SKM-1 (cell line): ENCODE results near the gene SMOC2.

Experiments
- DNase-seq: peaks from one replicate; lab custom pipeline; 2025; ENCODE audit not compliant: unreplicated experiment; lab: John Stamatoyannopoulos, UW

The SMOC2 gene, protein sequence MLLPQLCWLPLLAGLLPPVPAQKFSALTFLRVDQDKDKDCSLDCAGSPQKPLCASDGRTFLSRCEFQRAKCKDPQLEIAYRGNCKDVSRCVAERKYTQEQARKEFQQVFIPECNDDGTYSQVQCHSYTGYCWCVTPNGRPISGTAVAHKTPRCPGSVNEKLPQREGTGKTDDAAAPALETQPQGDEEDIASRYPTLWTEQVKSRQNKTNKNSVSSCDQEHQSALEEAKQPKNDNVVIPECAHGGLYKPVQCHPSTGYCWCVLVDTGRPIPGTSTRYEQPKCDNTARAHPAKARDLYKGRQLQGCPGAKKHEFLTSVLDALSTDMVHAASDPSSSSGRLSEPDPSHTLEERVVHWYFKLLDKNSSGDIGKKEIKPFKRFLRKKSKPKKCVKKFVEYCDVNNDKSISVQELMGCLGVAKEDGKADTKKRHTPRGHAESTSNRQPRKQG

DNA sequence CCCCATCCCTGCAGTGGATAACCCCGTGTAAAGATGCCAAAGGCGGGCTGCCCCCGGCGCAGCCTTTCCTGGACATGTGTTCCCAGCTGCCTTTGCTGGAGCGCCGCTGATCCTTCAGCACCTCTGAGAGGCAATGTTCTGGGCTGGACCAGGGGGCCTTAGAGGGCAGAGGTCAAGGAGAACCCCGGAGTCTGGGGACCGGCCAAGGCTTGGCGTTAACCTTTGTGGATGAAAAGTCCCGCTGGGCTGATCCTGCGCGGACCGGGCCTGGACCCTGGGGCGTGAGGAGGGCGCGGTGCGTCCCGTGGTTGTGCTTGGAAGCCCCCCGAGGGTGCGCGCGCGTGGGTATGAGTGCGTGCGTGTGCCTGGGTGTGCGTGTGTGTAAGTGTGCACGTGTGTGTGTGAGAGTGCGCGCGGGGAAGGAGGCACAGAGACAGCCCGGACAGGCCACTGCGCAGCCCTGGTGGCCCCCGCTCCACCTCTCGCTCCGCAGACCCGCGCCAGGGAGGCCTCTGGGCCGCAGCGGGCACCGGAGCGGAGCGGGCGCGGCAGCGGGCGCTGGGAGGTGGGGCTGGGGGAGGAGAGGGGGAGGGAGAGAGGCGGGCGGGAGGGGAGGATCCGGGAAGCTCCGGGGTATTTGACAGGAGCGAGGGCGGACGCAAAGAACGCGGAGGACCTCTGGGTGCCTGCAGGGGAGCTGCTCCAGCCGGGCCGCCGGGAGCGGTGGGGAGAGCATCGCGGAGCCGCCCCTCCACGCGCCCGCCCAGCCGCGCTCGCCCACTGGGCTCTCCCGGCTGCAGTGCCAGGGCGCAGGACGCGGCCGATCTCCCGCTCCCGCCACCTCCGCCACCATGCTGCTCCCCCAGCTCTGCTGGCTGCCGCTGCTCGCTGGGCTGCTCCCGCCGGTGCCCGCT, at the start of gene SMOC2:
TSS of gene SMOC2 (plus strand) at position 665 of the 914 bp plus-strand sequence. CDS start at position 852, 187 bp downstream.
- DNase-seq = no peak

DNA sequence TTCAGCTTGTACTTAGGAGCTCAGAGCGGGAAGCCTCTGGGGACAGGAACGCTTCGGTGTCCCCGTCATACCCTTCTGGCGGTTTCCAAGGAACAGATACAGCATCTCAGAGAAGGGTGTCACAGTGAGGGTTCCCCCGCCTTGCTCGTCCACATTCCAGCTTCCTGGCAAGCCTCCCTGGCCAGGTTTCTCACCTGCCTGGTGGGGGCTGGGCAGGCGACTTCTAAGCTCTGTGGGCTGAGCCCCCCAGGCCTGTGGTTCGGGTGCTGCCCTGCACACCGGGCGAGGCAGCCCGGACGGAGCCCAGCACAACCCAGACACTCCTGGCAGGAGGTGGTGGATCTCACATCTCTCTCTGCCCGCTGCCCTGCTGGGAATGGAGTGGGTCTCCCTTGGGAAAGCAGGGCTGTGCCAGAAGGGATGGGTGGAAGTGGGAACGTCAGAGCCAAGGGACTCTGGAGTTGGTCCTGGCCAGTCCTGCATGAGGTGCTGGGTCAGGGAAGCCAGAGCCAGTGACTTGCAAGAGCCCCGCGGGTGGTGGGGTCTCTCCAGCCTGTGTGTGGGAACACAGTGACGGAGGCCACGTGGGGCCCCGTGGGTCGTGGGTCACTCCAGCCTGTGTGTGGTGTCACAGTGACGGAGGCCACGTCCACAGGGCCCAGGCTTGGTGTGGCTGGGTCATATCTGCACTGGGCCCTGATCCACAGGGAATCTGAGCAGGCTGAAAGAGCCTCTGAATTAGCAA, 47.7 kb upstream of the SMOC2 start:
- DNase-seq = no peak

DNA sequence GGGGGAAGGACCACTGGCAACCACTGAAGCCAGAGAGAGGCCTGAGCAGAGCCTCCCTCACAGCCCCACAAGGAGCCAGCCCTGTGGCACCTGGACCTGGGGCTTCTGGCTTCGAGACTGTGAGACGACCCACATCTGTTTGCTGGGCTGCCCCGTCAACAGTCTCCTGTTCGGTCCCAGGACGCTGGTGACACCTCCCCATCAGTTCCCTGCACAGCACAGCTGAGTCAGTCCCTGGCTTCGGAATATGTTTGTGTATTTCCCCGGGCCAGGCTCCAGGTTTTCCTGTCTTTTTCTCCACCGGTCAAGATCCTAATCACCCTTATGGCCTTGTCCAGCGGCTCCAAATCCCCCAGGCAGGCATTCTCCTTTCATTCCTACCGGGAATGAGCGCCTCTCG, 46.4 kb upstream of the SMOC2 start:
- DNase-seq = no peak

DNA sequence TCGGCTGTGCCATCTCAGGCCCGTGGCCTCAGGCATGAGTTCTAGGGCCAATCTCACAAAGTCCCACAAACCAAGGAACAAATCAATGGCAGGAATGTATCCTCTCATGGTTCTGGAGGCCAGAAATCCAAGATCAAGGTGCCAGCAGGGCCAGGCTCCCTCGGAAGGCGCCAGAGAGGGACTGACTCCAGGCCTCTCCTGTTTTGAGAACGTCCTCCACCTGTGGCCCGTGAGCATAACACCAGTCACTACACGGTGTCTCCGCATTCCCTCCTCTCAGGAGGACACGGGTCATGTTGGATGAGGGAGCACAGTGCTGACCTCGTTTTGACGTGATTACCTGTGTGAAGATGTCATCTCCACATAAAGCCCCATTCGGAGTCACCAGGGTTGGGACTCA, 45.0 kb upstream of the SMOC2 start:
- no peak for DNase-seq

DNA sequence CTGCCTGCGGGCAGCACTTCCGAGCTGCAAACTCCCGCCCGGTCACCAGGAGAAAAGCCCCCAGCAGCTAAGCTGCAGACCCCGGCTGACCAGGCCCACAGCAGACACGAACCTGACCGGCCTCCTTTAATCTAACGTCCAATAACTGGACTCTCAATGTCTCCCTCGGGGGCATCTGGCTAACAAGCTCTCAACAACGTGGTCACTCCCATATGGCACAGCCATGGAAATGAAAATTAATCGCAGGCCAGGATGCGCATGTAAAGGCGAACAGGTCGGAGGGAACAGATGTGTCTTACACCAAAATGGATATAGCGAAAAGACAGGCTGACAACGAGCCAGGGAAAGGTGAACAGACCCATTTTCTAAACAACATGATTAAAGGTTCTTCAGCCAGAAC, 44.4 kb upstream of the SMOC2 start:
- no peak for DNase-seq

GRCh38 chr6:168397012-168397411, 44.0 kb upstream of the SMOC2 start:
- DNase-seq = no peak

DNA sequence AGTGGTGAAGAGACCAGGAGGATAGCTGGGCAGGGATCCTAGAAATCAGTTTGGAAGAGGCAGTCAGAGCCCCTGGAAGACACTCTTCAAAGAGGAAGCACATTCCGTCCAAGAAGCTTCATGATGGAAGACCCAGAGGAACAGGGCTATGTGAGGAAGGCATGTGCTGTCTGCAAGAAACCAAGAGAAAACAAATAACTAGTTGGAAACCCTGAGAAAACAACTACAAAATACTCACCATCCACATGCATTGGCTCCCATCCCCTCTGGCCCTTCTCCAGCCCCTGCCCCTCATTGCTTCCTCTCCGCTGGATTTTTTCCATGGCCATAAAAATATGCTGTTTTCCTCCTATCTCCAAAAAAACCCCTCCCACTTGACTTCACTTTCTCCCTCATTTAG, 40.9 kb upstream of the SMOC2 start:
- DNase-seq = no peak

- DNase-seq = no peak
These were observed 37.5 kb upstream of the SMOC2 start for GRCh38 chr6:168403370-168404005.

- DNase-seq = no peak
These were observed 36.4 kb upstream of the SMOC2 start for GRCh38 chr6:168404560-168404959.

DNA sequence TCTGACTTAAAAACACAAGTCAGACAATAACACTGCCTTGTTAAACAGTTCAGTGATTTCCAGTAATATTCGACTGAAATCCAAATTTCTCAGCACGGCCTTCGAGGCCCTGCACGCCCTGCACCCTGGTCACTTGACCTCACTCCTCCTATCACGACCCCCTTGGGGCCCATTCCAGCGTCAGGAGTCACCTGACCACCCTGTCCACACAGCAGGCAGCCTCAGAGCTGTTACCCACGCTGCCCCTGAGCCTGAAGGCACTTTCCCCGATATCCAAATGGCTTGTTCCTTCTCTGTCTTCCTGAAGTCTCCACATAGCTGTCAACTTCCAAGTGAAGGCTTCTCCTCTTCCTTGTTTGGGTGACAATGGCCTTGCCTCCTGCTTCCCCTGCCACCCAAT, 33.1 kb upstream of the SMOC2 start:
- no peak for DNase-seq

DNA sequence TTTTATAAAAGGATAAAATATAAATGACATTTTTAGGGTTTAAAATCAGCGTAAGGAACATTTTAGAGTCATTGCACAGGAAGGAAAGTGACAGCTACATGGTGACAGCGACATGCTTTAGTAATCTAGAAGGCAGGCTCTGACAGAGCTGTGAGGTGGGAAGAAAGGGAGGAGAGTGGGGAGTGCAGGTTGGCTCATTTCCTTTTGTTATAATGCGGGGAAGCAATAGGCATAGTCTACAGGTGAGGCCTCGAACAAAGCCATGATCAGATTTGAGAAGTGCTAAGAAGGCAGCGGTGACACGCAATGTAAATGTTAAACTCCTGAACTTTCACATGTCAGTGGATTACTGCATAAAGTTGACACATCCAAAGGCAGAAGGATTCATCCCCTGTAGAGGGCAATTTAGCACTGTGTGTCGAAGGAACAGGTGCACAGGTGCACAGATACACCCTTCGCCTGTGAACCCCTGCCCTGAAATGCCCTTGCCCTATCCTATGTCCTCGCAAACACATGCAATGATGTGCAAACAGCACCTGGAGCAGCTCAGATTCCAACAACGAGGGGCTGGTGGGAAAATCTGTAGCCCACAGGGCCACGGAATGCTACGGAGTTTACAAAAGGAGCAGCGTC, 32.4 kb upstream of the SMOC2 start:
- DNase-seq = no peak

GRCh38 chr6:168410035-168410434, 30.9 kb upstream of the SMOC2 start:
- DNase-seq = no peak

DNA sequence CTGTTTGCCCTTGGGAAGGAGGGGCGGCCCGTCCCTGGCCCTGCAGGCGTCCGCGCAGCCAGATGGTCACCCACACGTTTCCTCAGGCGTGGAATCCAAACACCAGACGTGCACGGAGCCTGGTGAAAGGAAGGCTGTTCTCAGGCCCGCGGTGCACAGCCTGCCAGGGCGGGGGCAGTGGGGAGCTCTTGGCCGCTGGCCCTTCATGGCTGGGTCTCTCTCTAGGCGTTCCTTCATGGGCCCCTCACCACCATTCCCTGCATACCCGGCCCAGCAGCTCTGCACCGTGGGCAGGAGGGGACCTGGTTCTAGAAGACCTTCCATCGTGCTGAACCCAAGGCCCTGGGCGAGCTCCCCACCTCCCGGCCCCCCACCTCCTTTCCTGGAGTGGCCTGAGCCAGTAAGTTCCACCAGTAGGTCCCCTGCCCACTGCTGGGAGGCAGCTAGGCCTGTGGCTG, 30.4 kb upstream of the SMOC2 start:
- DNase-seq = no peak

- no peak for DNase-seq
These were observed 29.9 kb upstream of the SMOC2 start for GRCh38 chr6:168411130-168411529.

DNA sequence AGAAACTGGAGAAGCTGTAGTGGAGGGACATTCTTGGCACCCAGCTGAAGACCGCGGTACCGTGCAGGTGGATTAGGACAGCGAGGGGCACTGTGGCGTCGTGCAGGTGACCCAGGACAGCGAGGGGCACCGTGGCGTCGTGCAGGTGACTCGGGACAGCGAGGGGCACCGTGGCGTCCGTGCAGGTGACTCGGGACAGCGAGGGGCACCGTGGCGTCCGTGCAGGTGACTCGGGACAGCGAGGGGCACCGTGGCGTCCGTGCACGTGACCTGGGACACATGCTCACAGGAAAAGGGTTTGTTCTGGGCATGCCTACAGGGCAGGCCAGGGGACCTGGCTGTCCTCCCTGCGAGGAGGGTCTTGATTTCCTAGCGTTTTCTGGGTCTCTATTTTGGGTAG, 29.2 kb upstream of the SMOC2 start:
- DNase-seq = no peak

DNA sequence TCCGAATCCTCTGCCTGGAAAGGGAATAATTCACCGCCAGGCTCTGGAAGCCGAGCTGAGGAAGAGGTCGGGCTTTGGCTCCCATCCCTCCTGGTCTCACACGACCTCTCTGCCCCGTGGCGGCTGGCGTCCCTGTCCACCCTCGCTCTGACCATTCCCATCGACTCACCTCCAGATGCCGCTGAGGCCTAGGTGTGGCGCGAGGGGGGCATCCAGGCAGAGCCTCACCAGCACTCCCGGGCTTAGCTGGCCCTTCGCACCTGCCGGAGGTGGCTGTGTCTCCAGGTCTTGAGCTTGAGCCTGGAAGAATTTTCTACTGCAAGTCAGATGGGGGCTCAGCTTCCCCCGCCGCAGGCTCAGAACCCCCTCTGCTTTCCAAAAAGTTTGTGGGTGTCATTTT, 28.5 kb upstream of the SMOC2 start:
- DNase-seq = no peak

DNA sequence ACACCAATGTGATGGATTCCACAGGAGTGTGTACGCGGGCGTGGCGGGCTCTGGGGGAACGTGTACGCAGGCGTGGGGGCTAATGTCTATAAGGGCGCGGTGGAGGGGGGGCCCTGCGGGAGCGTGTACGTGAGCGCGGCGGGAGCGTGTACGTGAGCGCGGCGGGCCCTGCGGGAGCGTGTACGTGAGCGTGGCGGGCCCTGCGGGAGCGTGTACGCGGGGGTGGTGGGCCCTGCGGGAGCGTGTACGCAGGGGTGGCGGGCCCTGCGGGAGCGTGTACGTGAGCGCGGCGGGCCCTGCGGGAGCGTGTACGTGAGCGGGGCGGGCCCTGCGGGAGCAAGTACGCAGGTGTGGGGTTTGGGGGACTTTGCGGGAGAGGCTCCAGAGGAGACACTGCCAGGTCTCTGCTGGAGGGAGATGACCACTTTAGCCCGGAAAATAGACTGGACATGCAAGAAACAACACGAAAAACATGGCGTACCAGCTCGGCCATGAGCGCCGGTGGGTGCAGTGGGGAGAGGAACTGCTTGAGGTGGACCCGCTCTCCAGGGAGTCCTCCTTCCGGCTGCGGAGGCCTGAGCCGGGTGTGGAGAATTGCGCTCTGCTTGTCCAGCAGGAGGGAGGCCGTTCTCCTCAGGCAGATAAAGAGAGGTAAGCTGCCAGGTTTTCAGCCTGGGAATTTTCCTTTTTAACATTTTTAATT, 27.8 kb upstream of the SMOC2 start:
- no peak for DNase-seq

DNA sequence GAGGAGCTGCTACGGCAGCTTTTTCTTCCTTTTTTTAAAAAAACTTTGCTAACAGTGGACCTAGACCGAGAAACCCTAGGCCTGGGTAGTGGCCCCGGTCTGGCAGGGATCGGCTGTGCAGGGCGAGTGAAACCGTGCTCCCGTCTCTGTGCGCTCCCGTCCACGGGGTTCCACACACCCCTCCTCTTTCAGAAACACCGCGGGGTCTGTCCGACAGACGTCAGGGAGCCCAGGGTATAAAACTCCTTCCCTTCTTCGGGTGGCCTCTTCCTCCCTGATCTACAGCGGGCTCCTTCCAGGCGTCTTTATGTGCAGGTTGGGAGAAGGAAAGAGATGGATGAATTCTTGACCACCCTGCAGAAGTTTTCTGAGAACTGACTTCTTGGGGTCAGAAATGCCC, 27.1 kb upstream of the SMOC2 start:
- DNase-seq = no peak

DNA sequence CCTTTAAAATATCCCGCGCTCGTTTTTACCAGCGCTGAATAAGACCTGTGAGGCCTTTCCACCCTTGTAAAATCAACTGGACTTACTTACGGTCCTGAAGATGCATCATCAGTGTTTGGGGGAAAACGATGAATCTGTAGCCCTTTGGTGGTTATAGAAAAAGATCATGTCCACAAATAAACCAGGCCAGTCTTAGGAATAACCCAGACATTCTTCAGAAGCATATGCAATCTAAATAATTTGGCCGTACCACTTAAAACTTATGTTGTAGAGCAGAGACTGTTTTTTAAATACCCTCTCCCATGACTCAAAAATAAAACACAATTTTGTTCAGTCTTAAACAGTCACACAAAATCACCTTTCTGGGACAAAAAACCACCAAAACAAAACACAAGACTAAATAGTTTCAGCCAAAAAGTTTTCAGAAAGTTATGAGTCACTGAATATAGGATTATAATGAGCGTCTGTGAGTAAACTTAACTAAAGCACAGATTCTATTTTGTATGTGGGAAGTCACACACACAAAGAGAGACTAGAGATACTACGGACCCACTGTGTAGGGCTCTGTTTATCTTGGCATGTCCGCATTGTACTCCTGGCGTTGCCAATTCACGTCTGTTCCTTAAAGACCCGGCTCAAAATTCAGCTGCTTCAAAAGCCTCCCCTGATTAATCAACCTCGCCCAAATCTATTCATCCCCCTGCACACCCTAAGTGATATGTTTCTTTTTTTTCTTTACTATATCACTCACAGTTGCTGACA, 26.5 kb upstream of the SMOC2 start:
- DNase-seq = no peak
